Measurements from ENCODE around the gene MYH9.
"Not testable (repeated sequence)": the region's sequence is repeated elsewhere in the genome, so short reads cannot be mapped to it uniquely, and the experiment has no call there.

The MYH9 gene

DNA sequence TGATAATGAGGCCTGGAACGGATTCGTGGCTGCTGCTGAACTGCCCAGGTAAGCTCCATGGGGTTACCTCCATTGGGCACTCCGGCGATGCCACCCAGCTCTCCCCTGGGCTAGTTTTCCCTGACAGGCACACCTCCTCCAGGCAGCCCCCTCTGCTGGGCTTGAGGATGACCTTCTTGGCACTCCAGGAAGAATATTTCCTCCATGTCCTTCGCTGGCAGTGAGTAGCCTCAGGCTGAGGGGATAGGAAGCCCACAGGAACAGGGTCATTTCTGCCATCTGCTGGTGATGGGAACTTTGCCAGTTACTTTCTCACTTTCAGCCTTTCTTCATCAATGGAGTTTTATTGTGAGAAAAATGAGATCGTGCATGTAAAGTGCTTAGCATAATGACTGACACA lies 126.1 kb downstream of the MYH9 start:
- not testable (repeated sequence) for H3K4me3 ChIP-seq (ENCODE audit: low read depth, low read length, poor library complexity, severe bottlenecking); H3K79me2 ChIP-seq (ENCODE audit: insufficient read depth, low read length); H3K9me3 ChIP-seq (ENCODE audit: low read length); H3K27me3 ChIP-seq (ENCODE audit: insufficient read depth, low read length); H3K27ac ChIP-seq (ENCODE audit: low read depth, low read length, poor library complexity, severe bottlenecking); H3K36me3 ChIP-seq (ENCODE audit: insufficient read depth, low read length); H3F3A ChIP-seq (ENCODE audit: insufficient read depth, low read length); H2AFZ ChIP-seq (ENCODE audit: low read length); H3K9me2 ChIP-seq (ENCODE audit: low read depth, low read length); H4K20me1 ChIP-seq (ENCODE audit: insufficient read depth, low read length); H3K4me2 ChIP-seq (ENCODE audit: low read length); H3K9ac ChIP-seq (ENCODE audit: low read length)
- TF ChIP-seq, protein P1, sequence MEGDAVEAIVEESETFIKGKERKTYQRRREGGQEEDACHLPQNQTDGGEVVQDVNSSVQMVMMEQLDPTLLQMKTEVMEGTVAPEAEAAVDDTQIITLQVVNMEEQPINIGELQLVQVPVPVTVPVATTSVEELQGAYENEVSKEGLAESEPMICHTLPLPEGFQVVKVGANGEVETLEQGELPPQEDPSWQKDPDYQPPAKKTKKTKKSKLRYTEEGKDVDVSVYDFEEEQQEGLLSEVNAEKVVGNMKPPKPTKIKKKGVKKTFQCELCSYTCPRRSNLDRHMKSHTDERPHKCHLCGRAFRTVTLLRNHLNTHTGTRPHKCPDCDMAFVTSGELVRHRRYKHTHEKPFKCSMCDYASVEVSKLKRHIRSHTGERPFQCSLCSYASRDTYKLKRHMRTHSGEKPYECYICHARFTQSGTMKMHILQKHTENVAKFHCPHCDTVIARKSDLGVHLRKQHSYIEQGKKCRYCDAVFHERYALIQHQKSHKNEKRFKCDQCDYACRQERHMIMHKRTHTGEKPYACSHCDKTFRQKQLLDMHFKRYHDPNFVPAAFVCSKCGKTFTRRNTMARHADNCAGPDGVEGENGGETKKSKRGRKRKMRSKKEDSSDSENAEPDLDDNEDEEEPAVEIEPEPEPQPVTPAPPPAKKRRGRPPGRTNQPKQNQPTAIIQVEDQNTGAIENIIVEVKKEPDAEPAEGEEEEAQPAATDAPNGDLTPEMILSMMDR (IDR thresholded peaks at IDR 0.05; ENCODE audit: low read length) = peak; percentile 50; the same call in 1 of the 2 replicates
- peaks cover 40% of the 10 kb centered on the region for H3K4me1 ChIP-seq (ENCODE audit: insufficient read depth, low read length, severe bottlenecking)

DNA sequence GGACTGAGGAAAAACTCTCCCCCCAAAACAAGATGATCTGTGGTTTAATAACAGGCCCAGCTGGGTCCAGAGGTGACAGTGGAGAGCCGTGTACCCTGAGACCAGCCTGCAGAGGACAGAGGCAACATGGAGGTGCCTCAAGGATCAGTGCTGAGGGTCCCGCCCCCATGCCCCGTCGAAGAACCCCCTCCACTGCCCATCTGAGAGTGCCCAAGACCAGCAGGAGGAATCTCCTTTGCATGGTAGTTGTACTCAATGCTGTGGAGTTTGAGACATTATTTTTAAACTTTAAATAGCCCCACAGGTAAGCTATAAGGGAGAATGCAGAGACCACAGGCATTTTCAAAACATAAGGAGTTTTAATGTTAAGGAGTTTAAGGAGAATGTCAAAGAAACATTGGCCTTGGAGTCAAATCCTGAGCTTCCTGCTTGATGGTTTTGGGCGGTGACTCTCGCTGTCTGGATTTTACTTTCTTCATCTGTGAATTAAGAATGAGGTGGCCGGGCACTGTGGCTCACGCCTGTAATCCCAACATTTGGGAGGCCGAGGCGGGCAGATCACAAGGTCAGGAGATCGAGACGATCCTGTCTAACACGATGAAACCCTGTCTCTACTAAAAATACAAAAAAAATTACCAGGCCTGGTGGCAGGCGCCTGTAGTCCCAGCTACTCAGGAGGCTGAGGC lies 128.0 kb downstream of the MYH9 start:
- Histone ChIP-seq H3K4me3 (ENCODE audit: low read depth, low read length, poor library complexity, severe bottlenecking) (peak overlapping the region; percentile 31), H3K27ac (ENCODE audit: low read depth, low read length, poor library complexity, severe bottlenecking) (peak overlapping the region; percentile 89)
- TF ChIP-seq EZH2 (IDR thresholded peaks at IDR 0.05; ENCODE audit: borderline replicate concordance, low read length) = no peak
- TF ChIP-seq, protein P1 (IDR thresholded peaks at IDR 0.05; ENCODE audit: low read length) = no peak

DNA sequence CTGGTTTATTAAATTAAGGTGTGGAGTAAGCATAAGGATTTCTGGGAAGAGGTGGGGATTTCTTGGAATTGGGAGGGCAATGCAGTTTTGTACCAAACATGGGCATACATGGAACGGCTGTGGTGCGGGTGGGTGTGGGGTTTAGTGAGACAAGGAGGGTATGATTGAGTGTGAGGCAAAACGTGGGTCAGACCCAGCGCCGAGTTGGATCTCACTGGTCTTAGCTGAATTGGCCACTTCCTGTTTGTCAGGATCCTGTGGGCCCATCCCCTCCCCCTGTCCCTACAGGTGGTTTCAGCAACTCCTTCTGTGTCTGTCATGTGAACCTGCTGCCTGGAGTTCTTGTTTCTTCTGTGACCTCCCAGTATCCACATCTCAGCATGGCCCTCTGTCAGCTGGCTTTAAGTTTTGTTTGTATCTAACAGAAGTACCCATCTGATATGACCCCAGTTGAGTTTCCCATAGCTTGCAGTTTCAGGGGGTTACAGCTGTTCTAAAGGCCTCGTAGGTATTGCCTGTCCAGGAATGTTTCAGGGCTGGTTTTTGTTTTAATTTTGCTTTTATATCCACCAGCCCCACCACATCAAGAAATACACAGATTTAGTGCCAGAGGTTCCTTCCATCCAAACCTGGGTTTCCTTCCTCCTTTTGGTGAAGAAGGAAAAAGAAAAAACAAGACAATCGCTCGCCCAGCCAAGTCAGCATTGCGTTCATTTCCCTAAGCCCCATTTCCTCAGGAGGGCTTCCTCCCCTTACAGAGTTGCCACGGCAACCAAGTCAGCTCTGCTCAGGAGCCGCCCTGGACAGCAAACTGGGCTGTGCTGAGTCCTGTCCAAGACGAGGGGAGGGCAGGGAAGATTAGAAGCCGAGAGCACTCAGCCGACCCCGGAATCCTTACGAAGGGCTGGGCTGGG lies 128.8 kb downstream of the MYH9 start:
- Histone ChIP-seq H3K4me1 (ENCODE audit: insufficient read depth, low read length, severe bottlenecking) (peaks cover 41% of the 10 kb centered on the region), H3K79me2 (ENCODE audit: insufficient read depth, low read length) (no peaks in the 10 kb centered on the region), H4K20me1 (ENCODE audit: insufficient read depth, low read length) (no peaks in the 10 kb centered on the region), H3K9ac (ENCODE audit: low read length) (peak overlapping the region; percentile 44; the same call in 1 of the 2 replicates), H3K27me3 (ENCODE audit: insufficient read depth, low read length) (no peaks in the 10 kb centered on the region), H3K9me2 (ENCODE audit: low read depth, low read length) (no peaks in the 10 kb centered on the region), H3F3A (ENCODE audit: insufficient read depth, low read length) (no peaks in the 10 kb centered on the region), H3K4me3 (ENCODE audit: low read depth, low read length, poor library complexity, severe bottlenecking) (peak overlapping the region; percentile 31), H3K4me2 (ENCODE audit: low read length) (peak overlapping the region; percentile 57), H3K27ac (ENCODE audit: low read depth, low read length, poor library complexity, severe bottlenecking) (peak overlapping the region; percentile 89), H2AFZ (ENCODE audit: low read length) (peak overlapping the region; percentile 6; the same call in 1 of the 2 replicates), H3K36me3 (ENCODE audit: insufficient read depth, low read length) (no peaks in the 10 kb centered on the region), H3K9me3 (ENCODE audit: low read length) (no peaks in the 10 kb centered on the region)
- TF ChIP-seq, protein P1 (IDR thresholded peaks at IDR 0.05; ENCODE audit: low read length) = no peak
- TF ChIP-seq EZH2 (IDR thresholded peaks at IDR 0.05; ENCODE audit: borderline replicate concordance, low read length) = no peak

More for the DNA sequence above, 128.0 kb downstream of the MYH9 start:
- Histone ChIP-seq H3K79me2 (ENCODE audit: insufficient read depth, low read length) (no peaks in the 10 kb centered on the region), H3K4me2 (ENCODE audit: low read length) (peak overlapping the region; percentile 57; the same call in 1 of the 2 replicates), H3K9me3 (ENCODE audit: low read length) (no peaks in the 10 kb centered on the region), H2AFZ (ENCODE audit: low read length) (no peak overlapping the region), H3K9me2 (ENCODE audit: low read depth, low read length) (no peaks in the 10 kb centered on the region), H3K4me1 (ENCODE audit: insufficient read depth, low read length, severe bottlenecking) (peaks cover 41% of the 10 kb centered on the region), H3K27me3 (ENCODE audit: insufficient read depth, low read length) (no peaks in the 10 kb centered on the region), H3K9ac (ENCODE audit: low read length) (peak overlapping the region; percentile 43; the same call in 1 of the 2 replicates), H4K20me1 (ENCODE audit: insufficient read depth, low read length) (no peaks in the 10 kb centered on the region), H3K36me3 (ENCODE audit: insufficient read depth, low read length) (no peaks in the 10 kb centered on the region), H3F3A (ENCODE audit: insufficient read depth, low read length) (no peaks in the 10 kb centered on the region)

Measured in OCI-LY1 (cell line).